Mesothelial cell of epicardium (in vitro differentiated cells): ENCODE measurements around the gene TMEM95. TPM values are rescaled to one million over a fixed set of nuclear protein-coding genes. Genes with fewer than 3 reads are reported as not detected.

ENCODE experiments used
- DNase-seq, 2 experiments: peaks; one replicate each; pipeline ENCODE4 v3.0.0; 2021; ENCODE audit warnings: low spot score in 2 of 2; ENCODE audit not compliant: unreplicated experiment in 2 of 2
- H3K27ac Mint-ChIP-seq: 2 replicates; pipeline ENCODE4 v1.8.0; 2021; ENCODE audit warnings: mixed read lengths
- H3K27me3 Mint-ChIP-seq: 2 replicates; pipeline ENCODE4 v1.8.0; 2021; ENCODE audit warnings: low read depth, mixed read lengths
- H3K36me3 Mint-ChIP-seq: 2 replicates; pipeline ENCODE4 v1.8.0; 2021; ENCODE audit warnings: mixed read lengths
- H3K4me1 Mint-ChIP-seq: 2 replicates; pipeline ENCODE4 v1.8.0; 2021; ENCODE audit warnings: mixed read lengths
- H3K4me3 Mint-ChIP-seq: 2 replicates; pipeline ENCODE4 v1.8.0; 2021; ENCODE audit warnings: mild to moderate bottlenecking, moderate library complexity, mixed read lengths
- H3K9me3 Mint-ChIP-seq: 2 replicates; pipeline ENCODE4 v1.8.0; 2021; ENCODE audit warnings: mixed read lengths
- CTCF ChIP-seq: fragments of 200-600 bp; sonication (generic); IDR thresholded peaks from one replicate; pipeline ENCODE4 v1.5.0; 2021; ENCODE audit warnings: antibody characterized with exemption; ENCODE audit not compliant: unreplicated experiment
- total RNA-seq: library from RNA; stranded (reverse); gene quantifications from 3 replicates; pipeline ENCODE4 v1.2.1, GENCODE V29; 2021

The TMEM95 gene
- total RNA-seq, 1 donor from 2014 or later: 0.42 TPM

GRCh38 chr17:7384489-7385081 is 29.6 kb downstream of the TMEM95 start:
- Mint-ChIP-seq H3K27me3 (peaks cover 36% of the 10 kb centered on the region), H3K27ac (no peak overlapping the region), H3K36me3 (peaks cover 2% of the 10 kb centered on the region), H3K4me1 (peaks cover 15% of the 10 kb centered on the region), H3K4me3 (peak overlapping the region; percentile 41), H3K9me3 (no peaks in the 10 kb centered on the region)
- no peak for DNase-seq
- no peak for TF ChIP-seq CTCF

- TF ChIP-seq CTCF: no peak
- peaks cover 4% of the 10 kb centered on the region for H3K27me3 Mint-ChIP-seq
- no peak overlapping the region for H3K4me3 Mint-ChIP-seq
- peaks cover 18% of the 10 kb centered on the region for H3K36me3 Mint-ChIP-seq
- H3K4me1 Mint-ChIP-seq: peaks cover 6% of the 10 kb centered on the region
- H3K27ac Mint-ChIP-seq: no peak overlapping the region
- no peak for DNase-seq
- no peaks in the 10 kb centered on the region for H3K9me3 Mint-ChIP-seq
Measured at GRCh38 chr17:7388856-7389255, 33.9 kb downstream of the TMEM95 start.

- Mint-ChIP-seq H3K27me3 (no peaks in the 10 kb centered on the region), H3K4me3 (no peak overlapping the region), H3K36me3 (peaks cover 16% of the 10 kb centered on the region), H3K4me1 (peaks cover 12% of the 10 kb centered on the region), H3K27ac (no peak overlapping the region), H3K9me3 (no peaks in the 10 kb centered on the region)
- DNase-seq: no peak
- TF ChIP-seq CTCF: no peak
Measured at GRCh38 chr17:7389924-7390910, 35.3 kb downstream of the TMEM95 start.

GRCh38 chr17:7391307-7391706 is 36.4 kb downstream of the TMEM95 start:
- Mint-ChIP-seq H3K9me3 (no peaks in the 10 kb centered on the region), H3K4me1 (peaks cover 12% of the 10 kb centered on the region), H3K27ac (no peak overlapping the region), H3K4me3 (no peak overlapping the region), H3K27me3 (no peaks in the 10 kb centered on the region), H3K36me3 (peaks cover 16% of the 10 kb centered on the region)
- no peak for DNase-seq
- no peak for TF ChIP-seq CTCF

GRCh38 chr17:7392696-7393612 is 38.0 kb downstream of the TMEM95 start:
- H3K27ac Mint-ChIP-seq: peak overlapping the region; percentile 66
- TF ChIP-seq CTCF: no peak

More at GRCh38 chr17:7392696-7393612, 38.0 kb downstream of the TMEM95 start:
- Mint-ChIP-seq H3K36me3 (peaks cover 16% of the 10 kb centered on the region), H3K4me1 (peaks cover 12% of the 10 kb centered on the region), H3K9me3 (no peaks in the 10 kb centered on the region), H3K27me3 (no peaks in the 10 kb centered on the region), H3K4me3 (peak overlapping the region; percentile 90)
- DNase-seq: no peak
